ENCODE data around the gene LRCOL1. TPM values are rescaled to one million over a fixed set of nuclear protein-coding genes. Genes with fewer than 3 reads are reported as not detected.

Gene LRCOL1
- total RNA-seq, 1 experiment from 2014 or later: not detected

DNA sequence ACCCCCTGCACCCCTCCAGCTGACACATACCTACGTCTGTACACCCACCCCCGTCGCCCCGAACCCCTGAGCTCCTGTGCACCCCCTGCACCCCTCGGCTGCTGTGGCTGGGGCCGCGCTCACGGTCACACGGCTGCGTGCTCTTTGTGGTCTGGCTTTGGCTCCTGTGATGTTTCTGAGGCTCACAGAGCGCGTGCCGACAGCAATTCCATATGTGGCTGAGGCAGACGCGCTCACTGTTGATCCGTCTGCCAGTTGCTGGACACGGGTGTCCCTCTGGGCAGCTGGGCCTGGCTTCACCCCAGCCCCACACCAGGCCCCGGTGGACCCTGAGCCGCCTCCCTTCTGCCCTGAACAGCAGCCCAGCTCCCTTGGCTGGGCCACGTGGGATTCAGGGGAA lies 46.5 kb downstream of the LRCOL1 start:
- no peak overlapping the region for H3K4me2 ChIP-seq (ENCODE audit: low read length)
- H2AFZ ChIP-seq (ENCODE audit: low read depth, low read length, poor library complexity, severe bottlenecking): no peak overlapping the region
- H3K4me3 ChIP-seq (replicated peaks in 1 of 2; ENCODE audit: low read depth in 1 of 2, low read length in 2 of 2): no peak overlapping the region
- CTCF ChIA-PET: no interaction called here
- peaks cover 78% of the 10 kb centered on the region for H3K79me2 ChIP-seq (ENCODE audit: insufficient read depth, low read length)
- peaks cover 3 to 5% of the 10 kb centered on the region in 2 experiments; a peak in 2 of 4 replicates for H3K36me3 ChIP-seq (ENCODE audit: control insufficient read depth in 1 of 2, insufficient read depth in 2 of 2, low read length in 2 of 2)
- ATAC-seq: no peak
- H4K20me1 ChIP-seq (ENCODE audit: insufficient read depth): peaks cover 9% of the 10 kb centered on the region; the same call in 1 of the 2 replicates
- peaks cover 5 to 18% of the 10 kb centered on the region in 2 experiments; a peak in 2 of 4 replicates for H3K4me1 ChIP-seq (ENCODE audit: control insufficient read depth in 1 of 2, insufficient read depth in 2 of 2, low read length in 2 of 2)
- TF ChIP-seq SIN3A (IDR thresholded peaks at IDR 0.05; ENCODE audit: low read depth) (no peak), POLR2A (IDR thresholded peaks at IDR 0.05; ENCODE audit: borderline replicate concordance, extremely low read depth, insufficient read depth, insufficient read length) (no peak), ZBTB33 (IDR thresholded peaks at IDR 0.05; ENCODE audit: extremely low read depth, insufficient replicate concordance, low read length) (no peak), ZNF274 (IDR thresholded peaks at IDR 0.05; ENCODE audit: low read depth, low read length) (no peak)
- DNase-seq (ENCODE audit: low read depth, low spot score): no peak
- no TSS peak for BruUV-seq (replicated peaks)
- RAD21 ChIA-PET (ENCODE audit: low non-redundant PET in 1 of 2, low total read pairs in 2 of 2, uncharacterized antibody in 2 of 2, unreplicated experiment in 2 of 2): interaction anchor here in 1 of 2 experiments (0.6 kb wide), 1 partner anchor 81 kb away, joined by 5 read pairs; no protein-coding TSS in a partner anchor
- no peaks in the 10 kb centered on the region for H3K9me2 ChIP-seq (ENCODE audit: insufficient read depth)
- no peak overlapping the region for H3K27ac ChIP-seq (ENCODE audit: low read depth, low read length)
- intact Hi-C loops (cut with micrococcal nuclease): no loop called here
- H3K27me3 ChIP-seq (ENCODE audit: insufficient read depth, low read length): no peaks in the 10 kb centered on the region
- POLR2A ChIA-PET: no interaction called here
- no peaks in the 10 kb centered on the region for H3K9me3 ChIP-seq (ENCODE audit: control insufficient read depth in 1 of 2, insufficient read depth in 1 of 2, low read depth in 1 of 2, low read length in 2 of 2)
- no peak overlapping the region for H3K9ac ChIP-seq (ENCODE audit: low read length)

GRCh38 chr12:132562489-132563021 lies 47.8 kb downstream of the LRCOL1 start:
- ATAC-seq (no peak), DNase-seq (ENCODE audit: low read depth, low spot score) (no peak)
- Histone ChIP-seq H3K9me3 (ENCODE audit: control insufficient read depth in 1 of 2, insufficient read depth in 1 of 2, low read depth in 1 of 2, low read length in 2 of 2) (no peaks in the 10 kb centered on the region), H4K20me1 (ENCODE audit: insufficient read depth) (peaks cover 9% of the 10 kb centered on the region; the same call in 1 of the 2 replicates), H3K27ac (ENCODE audit: low read depth, low read length) (no peak overlapping the region), H3K9ac (ENCODE audit: low read length) (no peak overlapping the region), H3K4me1 (ENCODE audit: control insufficient read depth in 1 of 2, insufficient read depth in 2 of 2, low read length in 2 of 2) (peaks cover 5 to 18% of the 10 kb centered on the region in 2 experiments; a peak in 2 of 4 replicates), H3K4me3 (replicated peaks in 1 of 2; ENCODE audit: low read depth in 1 of 2, low read length in 2 of 2) (no peak overlapping the region), H2AFZ (ENCODE audit: low read depth, low read length, poor library complexity, severe bottlenecking) (no peak overlapping the region), H3K9me2 (ENCODE audit: insufficient read depth) (no peaks in the 10 kb centered on the region), H3K79me2 (ENCODE audit: insufficient read depth, low read length) (peaks cover 74% of the 10 kb centered on the region), H3K4me2 (ENCODE audit: low read length) (no peak overlapping the region), H3K36me3 (ENCODE audit: control insufficient read depth in 1 of 2, insufficient read depth in 2 of 2, low read length in 2 of 2) (peaks cover 3 to 5% of the 10 kb centered on the region in 2 experiments; a peak in 2 of 4 replicates), H3K27me3 (ENCODE audit: insufficient read depth, low read length) (no peaks in the 10 kb centered on the region)
- RAD21 ChIA-PET (ENCODE audit: low non-redundant PET in 1 of 2, low total read pairs in 2 of 2, uncharacterized antibody in 2 of 2, unreplicated experiment in 2 of 2): no interaction called here
- intact Hi-C loops (cut with micrococcal nuclease): no loop called here
- POLR2A ChIA-PET: no interaction called here
- BruUV-seq (replicated peaks): no TSS peak
- TF ChIP-seq CEBPB (IDR thresholded peaks at IDR 0.05; ENCODE audit: low read depth) (no peak), EZH2phosphoT487 (IDR thresholded peaks at IDR 0.05; ENCODE audit: borderline replicate concordance) (no peak), TCF7L2 (IDR thresholded peaks at IDR 0.05; ENCODE audit: borderline replicate concordance, extremely low read depth, insufficient read depth, insufficient read length) (no peak), SIN3A (IDR thresholded peaks at IDR 0.05; ENCODE audit: low read depth) (no peak), ZBTB33 (IDR thresholded peaks at IDR 0.05; ENCODE audit: extremely low read depth, insufficient replicate concordance, low read length) (no peak), RAD21 (IDR thresholded peaks at IDR 0.05; ENCODE audit: low read depth) (no peak), ZFX (IDR thresholded peaks at IDR 0.05) (no peak), ELF1 (IDR thresholded peaks at IDR 0.05; ENCODE audit: borderline replicate concordance, low read depth) (no peak), EGR1 (IDR thresholded peaks at IDR 0.05; ENCODE audit: low read depth) (no peak), FOSL1 (IDR thresholded peaks at IDR 0.05; ENCODE audit: low read depth) (no peak)
- TF ChIP-seq, protein P1, sequence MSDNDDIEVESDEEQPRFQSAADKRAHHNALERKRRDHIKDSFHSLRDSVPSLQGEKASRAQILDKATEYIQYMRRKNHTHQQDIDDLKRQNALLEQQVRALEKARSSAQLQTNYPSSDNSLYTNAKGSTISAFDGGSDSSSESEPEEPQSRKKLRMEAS (IDR thresholded peaks at IDR 0.05): no peak
- CTCF ChIA-PET: no interaction called here
